ENCODE measurements around the gene RASSF3.

- TF ChIP-seq, protein P1, sequence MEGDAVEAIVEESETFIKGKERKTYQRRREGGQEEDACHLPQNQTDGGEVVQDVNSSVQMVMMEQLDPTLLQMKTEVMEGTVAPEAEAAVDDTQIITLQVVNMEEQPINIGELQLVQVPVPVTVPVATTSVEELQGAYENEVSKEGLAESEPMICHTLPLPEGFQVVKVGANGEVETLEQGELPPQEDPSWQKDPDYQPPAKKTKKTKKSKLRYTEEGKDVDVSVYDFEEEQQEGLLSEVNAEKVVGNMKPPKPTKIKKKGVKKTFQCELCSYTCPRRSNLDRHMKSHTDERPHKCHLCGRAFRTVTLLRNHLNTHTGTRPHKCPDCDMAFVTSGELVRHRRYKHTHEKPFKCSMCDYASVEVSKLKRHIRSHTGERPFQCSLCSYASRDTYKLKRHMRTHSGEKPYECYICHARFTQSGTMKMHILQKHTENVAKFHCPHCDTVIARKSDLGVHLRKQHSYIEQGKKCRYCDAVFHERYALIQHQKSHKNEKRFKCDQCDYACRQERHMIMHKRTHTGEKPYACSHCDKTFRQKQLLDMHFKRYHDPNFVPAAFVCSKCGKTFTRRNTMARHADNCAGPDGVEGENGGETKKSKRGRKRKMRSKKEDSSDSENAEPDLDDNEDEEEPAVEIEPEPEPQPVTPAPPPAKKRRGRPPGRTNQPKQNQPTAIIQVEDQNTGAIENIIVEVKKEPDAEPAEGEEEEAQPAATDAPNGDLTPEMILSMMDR (IDR thresholded peaks at IDR 0.05), result no peak
- TF ChIP-seq POLR2A (IDR thresholded peaks at IDR 0.05), result no peak
Measured at GRCh38 chr12:64716371-64716770, 106.1 kb downstream of the RASSF3 start.

Measured in sigmoid colon (tissue), 3 donors.